ENCODE data around the gene LPIN1.

Gene LPIN1

DNA sequence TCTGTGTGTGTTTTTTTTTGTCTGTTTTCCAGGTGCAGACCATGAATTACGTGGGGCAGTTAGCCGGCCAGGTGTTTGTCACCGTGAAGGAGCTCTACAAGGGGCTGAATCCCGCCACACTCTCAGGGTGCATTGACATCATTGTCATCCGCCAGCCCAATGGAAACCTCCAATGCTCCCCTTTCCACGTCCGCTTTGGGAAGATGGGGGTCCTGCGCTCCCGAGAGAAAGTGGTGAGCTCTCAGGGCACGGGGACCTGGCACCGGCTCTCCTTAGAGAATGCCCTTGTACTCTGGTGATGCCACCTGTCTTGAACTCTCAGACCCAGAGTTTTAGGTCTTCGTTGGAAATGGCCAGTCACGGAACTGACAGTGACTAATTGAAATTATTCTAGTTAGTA, 19.1 kb downstream of the LPIN1 start:
- no peak for DNase-seq

DNA sequence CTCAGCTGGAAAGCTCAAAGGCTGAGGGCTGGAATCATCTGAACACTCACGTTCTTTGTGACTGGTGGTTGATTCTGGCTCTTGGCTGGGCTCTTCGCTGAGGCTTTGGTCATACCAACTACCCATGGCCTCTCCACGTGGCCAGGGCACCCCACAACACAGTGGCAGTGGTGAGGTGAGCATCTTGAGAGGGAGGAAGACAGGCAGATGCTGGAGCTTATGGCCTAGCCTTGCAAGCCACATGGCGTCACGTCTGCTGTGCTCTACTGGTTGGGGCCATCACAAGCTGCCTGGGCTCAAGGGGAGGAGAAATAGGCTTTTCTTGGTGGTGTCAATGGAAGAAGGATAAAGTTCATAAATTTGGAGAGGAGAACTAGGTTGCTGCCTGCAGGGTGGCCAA, 19.6 kb downstream of the LPIN1 start:
- DNase-seq = no peak

DNA sequence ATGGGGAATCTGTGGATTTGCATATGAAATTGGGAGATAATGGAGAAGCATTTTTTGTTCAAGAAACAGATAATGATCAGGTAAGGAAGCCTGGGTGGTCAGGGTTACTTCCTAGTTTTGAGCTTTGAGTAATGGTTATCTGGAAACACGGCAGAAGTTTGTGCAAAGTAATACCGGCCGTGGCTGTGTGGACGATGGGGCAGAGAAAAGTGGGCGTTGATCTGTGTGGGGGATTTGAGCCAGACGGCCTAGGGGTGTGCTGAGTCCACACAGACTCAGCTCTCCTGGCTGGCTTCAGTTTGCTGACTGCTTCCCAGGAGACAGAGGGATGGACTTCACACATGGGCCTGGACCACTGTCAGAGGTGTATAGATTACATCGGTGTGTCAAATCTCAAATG, 21.3 kb downstream of the LPIN1 start:
- no peak for DNase-seq

DNA sequence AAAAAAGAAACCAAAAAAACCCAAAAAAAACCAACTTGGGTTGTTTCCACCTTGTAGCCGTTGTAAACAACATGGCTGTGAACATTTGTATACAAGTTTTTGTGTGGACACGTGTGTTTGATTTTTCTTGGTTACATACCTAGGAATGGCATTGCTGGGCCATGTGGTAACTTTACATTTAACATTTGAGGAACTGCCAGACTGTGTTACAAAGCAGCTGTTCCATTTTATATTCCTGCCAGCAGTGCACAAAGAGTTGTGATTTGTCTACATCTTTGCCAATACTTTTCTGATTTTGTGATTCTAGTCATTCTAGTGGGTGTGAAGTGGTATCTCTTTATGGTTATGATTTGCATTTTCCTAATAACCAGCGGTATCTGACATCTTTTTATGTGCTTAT, 22.5 kb downstream of the LPIN1 start:
- no peak for DNase-seq

DNA sequence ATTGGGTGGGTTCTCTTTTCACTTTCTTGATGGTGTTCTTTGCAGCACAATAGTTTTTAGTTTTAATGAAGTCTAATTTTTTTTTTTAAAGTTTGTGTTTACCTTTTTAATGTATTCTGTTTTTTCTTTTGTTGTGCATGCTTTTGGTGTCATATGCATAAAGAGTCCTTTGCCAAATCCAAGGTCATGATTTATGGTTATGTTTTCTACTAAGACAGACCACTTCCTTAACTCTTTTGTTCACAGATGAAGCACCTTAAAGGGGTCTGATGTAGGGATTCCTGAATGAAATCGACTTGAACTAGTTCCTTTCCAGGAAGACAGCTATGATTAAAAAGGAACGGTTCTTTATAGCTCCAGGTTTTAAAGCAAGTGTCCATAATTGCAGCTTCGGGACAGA, 23.1 kb downstream of the LPIN1 start:
- DNase-seq = no peak

DNA sequence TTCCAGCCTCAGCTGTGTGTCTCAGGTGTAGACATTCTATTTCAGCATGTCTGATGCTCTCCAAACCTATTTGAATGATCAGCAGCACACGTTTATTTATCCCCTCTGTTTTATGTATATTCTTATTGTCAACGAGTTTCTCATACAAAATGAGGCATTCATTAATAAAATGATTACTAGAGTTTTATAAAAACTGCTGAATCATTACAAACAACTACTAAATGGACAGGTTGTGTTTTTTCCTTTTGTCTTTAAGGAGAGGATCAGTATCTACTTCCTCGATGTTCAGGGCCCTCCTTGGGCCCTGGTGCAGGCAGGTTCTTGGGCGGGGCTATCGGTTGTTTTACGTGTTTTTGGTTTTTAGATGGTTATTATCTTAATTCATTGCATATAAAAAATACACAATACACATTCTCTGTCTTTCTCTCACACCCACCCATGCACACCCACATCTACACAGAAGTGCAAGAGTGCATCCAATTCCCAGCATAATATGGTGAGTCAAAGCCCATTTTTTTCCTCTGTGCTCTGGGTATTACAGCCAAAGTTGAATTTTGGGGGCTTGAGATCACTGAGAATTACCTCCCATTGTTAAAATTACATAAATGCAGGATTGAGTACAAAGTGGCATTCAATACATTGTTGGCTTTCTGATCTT, 24.2 kb downstream of the LPIN1 start:
- DNase-seq = no peak

DNA sequence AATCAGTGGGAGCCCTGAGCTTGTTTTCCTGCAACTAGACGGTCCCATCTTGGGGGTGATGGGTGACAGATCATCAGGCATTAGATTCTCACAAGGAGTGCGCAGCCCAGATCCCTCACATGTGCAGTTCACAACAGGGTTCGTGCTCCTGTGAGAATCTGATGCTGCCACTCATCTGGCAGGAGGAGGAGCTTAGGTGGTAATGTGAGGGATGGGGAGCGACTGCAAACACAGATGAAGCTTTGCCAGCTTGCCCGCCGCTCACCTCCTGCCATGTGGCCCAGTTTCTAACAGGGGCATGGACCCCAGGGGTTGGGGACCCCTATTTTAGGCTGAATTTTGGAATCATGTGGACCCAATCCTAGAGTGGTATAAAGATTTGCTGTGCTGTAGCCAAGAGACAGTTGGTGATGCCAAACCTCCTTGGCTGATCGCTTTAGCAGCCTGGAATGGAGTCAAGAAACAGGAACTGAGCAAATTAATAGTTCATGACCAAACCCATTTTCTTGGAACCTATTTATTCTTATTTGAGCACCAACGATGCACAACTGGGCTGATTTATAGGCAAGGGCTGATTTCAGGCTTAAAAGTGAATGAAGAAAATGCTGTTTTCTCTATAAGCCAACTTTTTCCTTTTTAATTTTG, 25.7 kb downstream of the LPIN1 start:
- DNase-seq = no peak

DNA sequence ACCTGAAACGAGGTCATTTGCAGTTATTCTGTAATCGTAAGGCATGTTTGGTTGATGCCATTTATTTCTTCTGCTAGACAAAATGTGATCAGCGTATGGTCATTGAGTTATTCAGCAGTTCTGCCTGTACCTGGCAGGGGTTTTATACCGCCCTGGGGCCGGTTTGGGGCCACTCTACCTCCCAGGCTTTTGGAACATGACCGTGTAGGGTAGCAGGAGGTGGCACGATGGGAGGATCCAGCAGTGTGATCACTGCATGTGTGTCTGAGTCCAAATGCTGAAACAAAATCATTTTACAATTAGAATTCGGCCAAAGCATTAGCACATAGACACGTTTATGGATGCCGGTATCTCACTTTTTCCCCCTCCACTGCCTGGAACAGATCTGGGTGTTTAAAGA, 26.7 kb downstream of the LPIN1 start:
- DNase-seq = no peak

DNA sequence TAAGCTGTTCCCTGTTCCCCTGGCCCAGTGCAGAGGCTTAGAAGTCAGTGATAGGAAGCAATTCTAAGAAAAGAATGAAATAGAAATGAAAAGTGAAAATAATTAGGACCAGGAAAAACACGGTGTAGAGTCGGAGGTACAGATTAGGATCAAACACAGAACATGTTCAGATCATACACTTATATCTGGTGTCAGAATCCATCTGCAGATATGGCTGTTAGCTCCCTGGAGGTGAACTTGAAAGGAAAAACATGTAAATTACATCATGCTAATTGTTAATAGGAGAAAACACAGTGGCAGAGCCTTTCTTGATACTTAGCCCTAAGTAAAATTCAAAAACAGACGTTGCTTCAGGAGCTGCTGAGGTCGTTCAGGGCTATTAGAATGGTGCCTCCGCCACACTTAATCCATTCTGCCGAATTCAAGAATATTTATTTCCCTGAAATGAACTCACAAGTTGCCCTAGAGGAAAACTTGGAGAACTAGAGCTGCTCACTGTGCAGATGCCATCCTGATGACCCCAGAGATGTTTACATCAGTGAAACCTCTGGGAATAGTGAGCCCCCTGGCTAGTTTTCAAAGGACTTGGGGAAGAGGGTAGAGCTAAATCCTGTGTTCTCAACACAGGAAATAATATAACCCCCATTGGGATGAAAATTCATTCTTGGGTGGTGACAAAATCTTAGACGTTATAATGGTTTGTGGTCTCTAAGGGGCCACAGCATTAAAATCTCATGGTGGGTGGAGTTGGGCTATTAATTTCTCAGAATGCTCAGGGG, 27.5 kb downstream of the LPIN1 start:
- no peak for DNase-seq

DNA sequence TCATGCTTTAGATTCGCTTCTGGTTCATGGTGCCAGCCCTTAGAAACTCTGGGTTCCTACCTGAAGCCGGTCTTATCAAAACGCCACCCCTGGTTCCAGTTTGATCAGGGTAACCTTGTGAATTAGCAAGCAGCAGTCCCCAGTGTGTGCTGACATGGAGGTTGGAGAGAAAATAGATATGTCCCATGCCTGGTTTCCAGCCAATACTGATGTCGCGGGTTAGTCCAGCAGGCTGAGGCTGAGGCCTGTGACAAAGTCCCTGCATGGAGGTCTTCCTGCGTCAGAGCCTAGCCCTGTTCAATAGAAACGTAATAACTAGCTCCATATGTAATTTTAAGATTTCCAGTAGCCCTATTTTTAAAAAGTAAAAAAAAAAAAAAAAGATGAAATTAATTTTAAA, 28.2 kb downstream of the LPIN1 start:
- no peak for DNase-seq

DNA sequence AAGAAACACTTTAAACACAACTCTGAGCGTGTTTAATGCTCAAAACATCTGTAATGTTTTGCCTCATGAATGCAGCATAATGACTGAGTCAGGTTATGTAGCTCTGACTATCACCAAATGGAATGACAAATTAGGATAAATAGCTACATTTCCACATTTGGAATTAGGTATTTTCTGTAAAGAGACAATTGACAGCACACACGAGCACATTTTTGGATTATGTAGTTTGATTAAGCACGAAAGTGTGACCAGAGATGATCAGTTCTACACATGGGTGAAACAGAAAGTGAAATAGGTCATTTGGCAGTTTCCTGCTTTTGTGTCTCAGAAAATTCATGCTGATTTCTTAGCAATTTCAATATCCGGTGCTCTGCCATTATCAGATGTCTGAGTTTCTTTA, 29.0 kb downstream of the LPIN1 start:
- no peak for DNase-seq

DNA sequence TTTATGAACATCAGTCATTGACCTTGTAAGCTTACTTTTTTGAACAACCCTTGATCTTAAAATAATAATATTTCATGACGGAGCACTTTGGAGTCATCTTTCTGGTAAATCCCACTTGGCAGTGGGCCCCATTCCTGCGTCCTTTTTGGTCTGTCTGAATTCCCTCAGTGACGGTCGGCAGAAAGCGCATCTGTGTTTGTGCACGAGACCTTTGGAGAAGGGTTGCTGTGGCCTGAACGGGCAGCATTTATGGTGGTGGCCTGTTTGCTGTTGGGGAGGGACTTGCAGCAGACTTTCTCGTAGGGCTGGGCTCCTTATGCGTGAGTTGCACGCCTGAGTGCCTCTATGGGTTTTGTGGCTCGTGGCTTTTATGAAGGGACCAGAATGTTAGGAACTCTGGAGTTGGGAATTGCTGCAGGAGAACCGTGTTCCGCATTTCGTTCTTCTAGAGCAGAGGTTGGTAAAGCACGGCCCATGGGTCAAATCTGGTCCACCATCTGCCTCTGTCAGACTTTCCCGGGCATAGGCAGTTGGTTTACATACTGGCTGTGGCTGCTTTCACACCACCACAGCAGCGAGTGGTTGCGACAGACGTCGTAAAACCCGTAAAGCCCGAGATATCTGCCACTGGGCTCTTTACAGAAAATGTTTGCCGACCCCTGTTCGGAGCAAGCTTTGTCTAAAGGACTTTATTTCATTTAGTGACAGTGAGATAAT, 30.8 kb downstream of the LPIN1 start:
- DNase-seq = no peak

DNA sequence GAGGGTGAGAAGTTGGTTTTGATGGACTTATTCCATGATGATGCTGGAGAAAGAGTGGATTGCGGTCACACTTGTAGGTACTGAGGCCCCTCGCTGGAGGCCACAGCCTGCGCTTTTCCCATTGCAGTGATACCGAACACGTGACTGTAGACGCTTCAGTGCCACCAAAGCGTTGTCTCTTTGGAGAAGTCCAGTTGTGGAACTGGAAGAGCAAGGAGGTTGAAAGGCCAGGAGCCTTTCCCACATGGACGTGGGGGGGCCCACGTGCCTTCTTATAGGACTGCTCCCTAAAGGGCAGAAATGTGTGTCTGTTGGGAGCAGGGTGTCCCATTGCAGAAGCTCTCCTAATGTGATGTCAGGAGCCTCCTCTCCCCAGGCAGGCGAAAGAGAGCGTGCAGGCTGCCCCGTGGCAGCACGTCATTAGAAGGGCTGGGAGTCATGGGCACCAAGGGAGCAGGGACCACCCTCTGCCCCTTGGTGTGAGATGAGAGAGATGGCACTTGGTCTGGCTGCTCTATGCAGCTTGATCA, 31.5 kb downstream of the LPIN1 start:
- DNase-seq = no peak

DNA sequence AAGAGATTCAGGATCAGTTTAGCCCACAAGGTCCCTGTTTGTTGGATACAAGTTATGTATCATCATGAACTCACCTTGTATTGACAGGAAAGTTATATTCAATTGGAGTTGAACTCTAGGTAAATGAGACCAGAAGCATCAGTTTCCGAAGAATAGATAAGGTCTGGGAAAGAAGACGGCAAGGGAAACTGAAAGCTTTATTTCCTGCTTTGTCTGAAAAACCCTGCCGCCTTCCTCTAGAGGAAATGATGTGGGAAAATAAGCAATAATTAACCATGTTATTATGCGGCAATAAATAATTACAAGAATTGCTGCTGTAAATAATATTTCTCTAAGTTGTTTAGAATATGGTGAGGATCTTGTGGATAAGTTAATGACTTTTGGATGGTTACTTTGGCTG, 32.0 kb downstream of the LPIN1 start:
- DNase-seq = no peak

DNA sequence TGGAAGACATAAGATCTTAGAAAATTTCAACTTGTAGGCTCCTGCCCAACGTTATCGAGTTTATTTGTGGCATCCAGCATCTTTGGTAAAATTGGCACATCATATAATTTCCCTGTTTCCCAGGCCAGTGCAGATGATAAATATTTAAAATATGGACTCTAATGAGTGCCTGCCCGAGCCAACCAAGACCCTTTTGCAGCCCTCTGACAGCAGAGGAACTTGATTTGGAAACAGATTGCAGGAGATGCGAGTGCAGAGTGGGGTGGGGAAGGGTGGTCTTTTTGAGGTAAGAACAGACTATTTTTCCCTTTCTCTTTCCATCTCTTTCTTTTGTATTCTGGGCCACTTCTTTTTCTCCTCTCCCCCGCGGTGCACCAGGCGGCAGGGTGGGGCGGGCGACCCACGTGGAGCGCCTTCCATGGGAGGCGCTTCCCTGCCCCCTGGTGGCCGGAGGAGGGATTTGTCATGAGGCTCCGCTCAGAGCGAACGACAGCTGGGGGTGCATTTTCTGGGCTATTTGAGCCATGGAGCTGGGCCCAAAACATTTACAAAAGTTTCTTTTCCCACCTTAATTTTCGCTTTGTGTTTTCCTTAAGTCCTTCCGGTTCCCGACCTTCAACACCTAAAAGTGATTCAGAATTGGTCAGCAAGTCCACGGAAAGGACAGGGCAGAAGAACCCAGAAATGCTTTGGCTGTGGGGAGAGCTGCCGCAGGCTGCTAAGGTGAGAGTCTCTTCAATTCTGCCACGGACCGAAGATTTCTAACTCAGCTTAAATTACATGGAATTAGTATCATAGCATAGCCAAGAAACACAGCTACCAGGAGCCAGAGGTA, 32.7 kb downstream of the LPIN1 start:
- peak; percentile 21 for DNase-seq

DNA sequence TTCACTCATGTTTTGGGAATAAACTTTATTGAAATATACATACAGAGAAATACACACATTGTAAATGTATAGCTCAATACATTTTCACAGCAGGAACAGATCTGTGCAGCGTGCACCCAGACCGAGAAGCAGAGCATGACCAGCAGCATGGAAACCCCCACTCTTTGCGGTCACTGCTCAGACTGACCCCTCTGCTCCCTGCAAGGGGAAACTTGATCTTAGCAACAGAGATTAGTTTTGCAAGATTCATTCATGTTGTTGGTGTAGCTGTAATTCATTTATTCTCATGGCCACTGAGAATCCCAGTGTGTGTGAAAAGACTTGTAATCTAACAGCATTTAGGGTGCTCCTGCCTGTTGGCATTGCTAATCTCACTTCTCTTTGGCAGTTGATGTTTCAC, 35.2 kb downstream of the LPIN1 start:
- no peak for DNase-seq

DNA sequence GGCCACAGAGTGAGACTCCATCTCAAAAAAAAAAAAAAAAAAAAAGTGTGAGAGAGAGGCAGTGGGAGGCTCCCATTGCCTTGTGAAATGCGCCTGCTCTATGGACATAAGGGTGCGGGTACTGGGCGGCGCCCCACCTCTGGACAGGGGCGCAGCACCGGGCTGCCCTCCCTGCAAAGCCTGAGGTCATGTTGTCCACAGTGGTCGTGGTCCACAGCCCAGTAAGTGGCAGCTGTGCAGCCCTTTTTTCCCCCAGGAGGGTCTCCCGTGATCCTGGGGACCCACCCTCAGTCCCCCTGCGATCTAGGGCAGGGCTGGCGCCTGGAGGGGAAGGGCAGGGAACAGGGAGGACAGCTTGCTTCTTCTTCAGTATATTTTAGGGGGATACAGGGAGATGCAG, 37.8 kb downstream of the LPIN1 start:
- DNase-seq = no peak

DNA sequence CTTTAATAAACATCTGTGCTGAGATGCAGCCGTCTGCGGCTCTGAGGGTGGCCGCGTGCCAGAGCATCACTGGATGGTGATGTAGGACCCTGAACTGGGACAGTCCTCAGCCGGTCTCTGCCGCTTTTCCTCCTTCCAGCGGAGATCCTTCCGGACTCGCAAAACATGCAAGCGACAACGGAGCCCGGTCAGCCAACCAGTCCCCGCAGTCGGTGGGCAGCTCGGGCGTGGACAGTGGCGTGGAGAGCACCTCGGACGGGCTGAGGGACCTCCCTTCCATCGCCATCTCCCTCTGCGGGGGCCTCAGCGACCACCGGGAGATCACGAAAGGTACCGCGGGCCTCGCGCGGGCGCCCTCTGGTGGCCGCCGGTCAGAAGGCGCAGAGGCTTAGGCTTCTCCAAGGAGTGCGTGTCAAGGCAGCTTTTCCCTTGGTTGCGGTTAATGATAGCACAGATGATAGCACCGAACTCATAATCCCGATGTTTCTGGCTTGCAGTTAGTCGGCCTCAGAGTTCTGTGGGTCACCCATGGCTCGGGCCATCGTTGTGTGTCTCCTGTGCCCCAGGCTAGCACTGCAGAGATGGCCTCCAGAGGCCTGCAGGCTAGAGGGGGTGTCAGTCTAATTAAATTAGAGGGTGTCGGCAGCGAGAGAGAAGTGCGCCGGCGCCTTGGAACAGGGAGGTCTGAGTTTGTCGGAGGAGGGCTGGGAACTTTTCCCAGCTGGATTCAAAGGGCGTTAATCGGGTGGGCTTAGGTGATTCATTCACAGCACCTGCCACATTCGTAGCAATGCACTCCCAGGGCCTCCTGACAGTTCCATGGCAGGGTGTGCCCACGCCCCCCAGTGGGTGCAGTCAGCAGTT, 38.5 kb downstream of the LPIN1 start:
- no peak for DNase-seq

DNA sequence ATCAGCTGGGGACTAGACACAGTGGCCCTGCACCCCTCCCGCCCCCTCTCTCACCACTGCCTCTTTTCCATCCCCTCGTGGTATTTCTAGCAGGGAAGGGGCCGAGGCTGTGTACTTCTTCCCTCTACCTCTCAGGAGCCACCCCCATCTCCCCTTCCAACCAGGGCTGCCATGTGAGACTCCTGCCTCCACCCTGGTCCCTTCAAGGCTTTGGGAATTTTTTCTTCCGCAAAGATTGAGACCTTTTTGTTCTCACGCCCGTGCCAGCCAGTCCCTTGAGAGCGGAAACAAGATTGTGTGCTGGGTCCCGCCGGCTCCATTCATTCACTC, 39.1 kb downstream of the LPIN1 start:
- DNase-seq = no peak

DNA sequence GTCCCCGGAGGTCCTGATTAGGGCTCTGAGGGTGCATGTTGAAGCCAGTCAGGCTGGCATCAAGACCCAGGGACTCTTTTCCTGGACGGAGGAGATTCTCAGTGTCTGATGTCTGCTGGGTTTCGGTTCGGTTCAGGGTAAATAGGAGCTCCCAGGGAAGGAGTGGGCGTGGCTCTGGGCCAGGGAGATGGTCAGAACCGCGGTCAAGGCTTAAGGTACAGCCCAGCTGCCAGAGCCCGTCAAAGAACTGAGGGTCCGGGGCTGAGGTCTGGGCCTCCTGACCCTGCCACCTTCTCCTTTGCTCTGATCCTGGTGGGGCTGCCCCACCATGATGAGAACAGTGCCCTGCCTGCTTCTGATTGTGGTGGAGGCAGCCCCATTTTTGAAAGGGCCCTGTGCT, 39.8 kb downstream of the LPIN1 start:
- no peak for DNase-seq

DNA sequence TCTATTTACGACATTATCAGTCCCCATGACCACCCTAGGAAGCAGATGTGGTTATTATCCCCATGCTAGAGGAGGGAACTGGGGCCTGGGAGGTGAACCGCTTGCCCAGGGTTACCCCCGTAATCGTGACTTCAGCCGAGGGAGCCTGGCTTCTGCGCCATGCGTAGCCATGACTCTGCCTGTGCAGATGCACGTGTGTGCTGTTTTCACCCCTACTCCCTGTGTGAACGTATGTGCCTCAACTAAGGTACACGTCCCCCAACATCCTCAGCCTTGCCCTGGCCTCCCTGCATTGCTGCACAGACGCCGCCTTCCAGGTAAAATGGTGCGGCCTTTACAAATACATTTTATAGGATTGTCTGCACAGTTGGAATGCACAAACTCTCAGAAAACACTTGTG, 40.2 kb downstream of the LPIN1 start:
- DNase-seq = no peak

DNA sequence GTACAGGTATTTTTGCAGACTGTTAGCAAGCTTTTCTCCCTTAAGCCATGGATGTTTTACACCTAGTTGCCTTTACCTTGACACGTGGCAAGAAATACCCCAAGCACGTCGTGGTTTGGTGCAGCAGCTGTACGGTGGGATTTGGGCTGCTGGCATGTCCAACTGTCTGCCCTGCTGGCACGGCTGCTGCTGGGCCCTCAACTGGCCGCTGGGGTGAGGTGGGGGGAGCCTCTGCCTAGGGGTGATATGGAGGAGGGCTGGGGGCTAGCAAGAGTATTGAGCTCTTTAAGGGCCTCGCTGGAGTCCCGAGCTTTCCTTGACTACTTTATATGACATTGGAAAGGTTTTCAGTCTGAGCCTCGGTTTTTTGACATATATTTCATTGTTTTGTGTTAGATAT, 41.6 kb downstream of the LPIN1 start:
- DNase-seq = no peak

All from DMS 273 treated with DMSO at 0.1 percent for 48 hours (cell line).